ENCODE measurements around the gene DAB2IP.

GRCh38 chr9:121788686-121789366, 137.4 kb downstream of the DAB2IP start:
- TF ChIP-seq, protein P1, sequence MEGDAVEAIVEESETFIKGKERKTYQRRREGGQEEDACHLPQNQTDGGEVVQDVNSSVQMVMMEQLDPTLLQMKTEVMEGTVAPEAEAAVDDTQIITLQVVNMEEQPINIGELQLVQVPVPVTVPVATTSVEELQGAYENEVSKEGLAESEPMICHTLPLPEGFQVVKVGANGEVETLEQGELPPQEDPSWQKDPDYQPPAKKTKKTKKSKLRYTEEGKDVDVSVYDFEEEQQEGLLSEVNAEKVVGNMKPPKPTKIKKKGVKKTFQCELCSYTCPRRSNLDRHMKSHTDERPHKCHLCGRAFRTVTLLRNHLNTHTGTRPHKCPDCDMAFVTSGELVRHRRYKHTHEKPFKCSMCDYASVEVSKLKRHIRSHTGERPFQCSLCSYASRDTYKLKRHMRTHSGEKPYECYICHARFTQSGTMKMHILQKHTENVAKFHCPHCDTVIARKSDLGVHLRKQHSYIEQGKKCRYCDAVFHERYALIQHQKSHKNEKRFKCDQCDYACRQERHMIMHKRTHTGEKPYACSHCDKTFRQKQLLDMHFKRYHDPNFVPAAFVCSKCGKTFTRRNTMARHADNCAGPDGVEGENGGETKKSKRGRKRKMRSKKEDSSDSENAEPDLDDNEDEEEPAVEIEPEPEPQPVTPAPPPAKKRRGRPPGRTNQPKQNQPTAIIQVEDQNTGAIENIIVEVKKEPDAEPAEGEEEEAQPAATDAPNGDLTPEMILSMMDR (IDR thresholded peaks at IDR 0.05; ENCODE audit: poor library complexity, severe bottlenecking), result no peak
- TF ChIP-seq EP300 (conservative IDR thresholded peaks at IDR 0.05; ENCODE audit: poor library complexity, severe bottlenecking), result no peak
- no peak for TF ChIP-seq REST (IDR thresholded peaks at IDR 0.05; ENCODE audit: borderline replicate concordance)
- TF ChIP-seq EZH2 (IDR thresholded peaks at IDR 0.05; ENCODE audit: borderline replicate concordance, insufficient read depth, low read length, poor library complexity, severe bottlenecking), result no peak
- TF ChIP-seq MXI1 (conservative IDR thresholded peaks at IDR 0.05; ENCODE audit: poor library complexity, severe bottlenecking), result no peak

Measured in neural cell (in vitro differentiated cells).